Pulmonary artery endothelial cell (primary cell): Measurements from ENCODE around the gene GPR15. TPM values are rescaled to one million over a fixed set of nuclear protein-coding genes. Genes with fewer than 3 reads are reported as not detected.
"Not testable (repeated sequence)": the region's sequence is repeated elsewhere in the genome, so short reads cannot be mapped to it uniquely, and the experiment has no call there.

Experiments used
- DNase-seq: peaks from one replicate; pipeline ENCODE4 v3.0.0-alpha.2; 2011; ENCODE audit warnings: low read depth, low spot score
- total RNA-seq: library from RNA; depleted of rRNA; stranded (reverse); fragments of >200 nt; gene quantifications from 2 replicates; pipeline ENCODE4 v1.2.3, GENCODE V29; 2014

GPR15 gene
- total RNA-seq, 1 donor from 2014 or later, result not detected

- DNase-seq, result no peak
Observed at GRCh38 chr3:98557324-98558010, 25.7 kb downstream of the GPR15 start.

GRCh38 chr3:98558100-98558827 lies 26.5 kb downstream of the GPR15 start:
- no peak for DNase-seq

GRCh38 chr3:98559769-98560168 lies 28.0 kb downstream of the GPR15 start:
- not testable (repeated sequence) for DNase-seq

GRCh38 chr3:98560911-98561310 lies 29.1 kb downstream of the GPR15 start:
- DNase-seq, result no peak

- DNase-seq, result no peak
Observed at GRCh38 chr3:98561727-98562521, 30.1 kb downstream of the GPR15 start.

GRCh38 chr3:98563661-98564281 lies 32.0 kb downstream of the GPR15 start:
- no peak for DNase-seq

GRCh38 chr3:98564282-98565005 lies 32.7 kb downstream of the GPR15 start:
- DNase-seq, result no peak

GRCh38 chr3:98565237-98565643 lies 33.5 kb downstream of the GPR15 start:
- no peak for DNase-seq

- DNase-seq, result no peak
Observed at GRCh38 chr3:98565843-98566242, 34.1 kb downstream of the GPR15 start.

GRCh38 chr3:98567666-98568270 lies 36.0 kb downstream of the GPR15 start:
- DNase-seq, result no peak

GRCh38 chr3:98568402-98568801 lies 36.6 kb downstream of the GPR15 start:
- DNase-seq, result no peak

GRCh38 chr3:98573181-98573728 lies 41.5 kb downstream of the GPR15 start:
- no peak for DNase-seq

GRCh38 chr3:98574132-98574531 lies 42.4 kb downstream of the GPR15 start:
- no peak for DNase-seq

- DNase-seq, result no peak
Observed at GRCh38 chr3:98577178-98577895, 45.6 kb downstream of the GPR15 start.

GRCh38 chr3:98580401-98581386 lies 48.9 kb downstream of the GPR15 start:
- DNase-seq, result no peak

GRCh38 chr3:98581474-98581873 lies 49.7 kb downstream of the GPR15 start:
- no peak for DNase-seq

- no peak for DNase-seq
Observed at GRCh38 chr3:98582042-98582441, 50.3 kb downstream of the GPR15 start.

GRCh38 chr3:98583766-98584165 lies 52.0 kb downstream of the GPR15 start:
- DNase-seq, result no peak
